AG10803 (cell line): ENCODE data around the gene TMPRSS2.

ENCODE experiments used
- DNase-seq: peaks from one replicate; pipeline ENCODE4 v3.0.0; 2010; ENCODE audit warnings: low read depth
- H3K4me3 ChIP-seq: 2 replicates; pipeline ENCODE4 v1.5.1; 2011; ENCODE audit warnings: mild to moderate bottlenecking, low read length, control low read depth
- CTCF ChIP-seq: conservative IDR thresholded peaks from 2 replicates; pipeline ENCODE4 v1.5.1; 2011; ENCODE audit warnings: mild to moderate bottlenecking, low read length, control low read depth, inconsistent platforms

TMPRSS2 gene

DNA sequence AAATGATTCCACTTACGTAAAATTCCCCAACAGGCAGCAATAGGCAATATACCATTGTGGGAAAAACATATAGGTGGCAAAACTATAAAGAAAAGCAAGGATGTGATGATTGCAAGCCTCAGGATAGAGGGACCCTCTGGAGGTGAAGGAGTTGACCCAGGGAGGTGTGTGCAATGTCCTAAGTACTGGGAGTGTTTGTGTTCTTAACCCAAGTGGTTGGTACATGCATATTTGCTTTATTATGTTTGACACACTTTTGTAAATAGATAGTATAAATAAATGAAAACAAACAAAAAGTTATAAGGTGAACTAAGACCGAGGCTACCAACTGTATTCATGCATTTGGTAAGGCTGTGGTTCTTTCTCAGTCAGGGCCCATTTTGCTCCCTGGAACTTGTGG lies 74.4 kb downstream of the TMPRSS2 start:
- no peak overlapping the region for H3K4me3 ChIP-seq
- TF ChIP-seq CTCF, result no peak
- DNase-seq, result no peak

DNA sequence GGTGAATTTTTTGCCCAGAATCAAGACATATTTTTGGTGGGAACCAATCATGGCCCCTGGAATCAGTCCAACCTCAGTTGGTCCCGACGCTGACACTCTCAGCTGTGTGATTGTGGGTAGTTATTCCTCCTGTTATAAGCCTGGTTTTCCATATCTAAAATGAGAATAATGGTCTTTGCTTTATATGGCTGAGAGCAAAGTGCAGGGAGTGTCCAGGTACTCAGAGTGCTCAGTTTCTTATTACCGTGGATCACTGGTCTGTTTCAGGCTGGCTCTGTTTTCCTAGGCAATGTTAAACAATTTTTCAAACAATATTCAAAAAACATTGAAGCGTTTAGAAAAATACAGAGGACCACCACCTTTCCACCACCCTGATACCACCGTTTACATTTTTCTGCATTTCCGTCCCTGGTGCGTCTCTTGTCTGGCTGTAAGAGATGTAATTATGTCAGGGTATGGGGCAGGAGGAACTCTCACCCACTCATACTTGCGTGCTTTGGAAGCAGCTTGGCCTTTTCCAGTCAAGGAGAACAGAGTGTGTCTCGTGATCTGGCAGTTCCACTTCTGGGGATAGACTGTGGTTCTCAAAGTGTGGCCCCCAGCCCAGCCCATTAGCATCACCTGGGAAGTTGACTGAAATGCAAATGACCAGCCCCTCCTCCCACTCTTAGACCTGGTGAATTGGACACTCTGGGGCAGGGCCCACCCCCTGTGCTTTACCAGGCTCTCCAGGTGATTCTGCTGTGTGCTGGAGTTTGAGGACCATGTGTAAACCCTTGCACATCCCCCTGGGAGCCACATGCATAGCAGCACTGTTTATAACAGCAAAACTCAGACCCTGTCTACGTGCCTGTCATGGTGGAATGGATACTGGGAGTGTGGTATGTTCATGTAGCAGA lies 75.1 kb downstream of the TMPRSS2 start:
- no peak overlapping the region for H3K4me3 ChIP-seq
- no peak for DNase-seq
- no peak for TF ChIP-seq CTCF

- no peak for TF ChIP-seq CTCF
- H3K4me3 ChIP-seq, result no peak overlapping the region
- no peak for DNase-seq
These were observed 76.0 kb downstream of the TMPRSS2 start for GRCh38 chr21:41431788-41432548.

DNA sequence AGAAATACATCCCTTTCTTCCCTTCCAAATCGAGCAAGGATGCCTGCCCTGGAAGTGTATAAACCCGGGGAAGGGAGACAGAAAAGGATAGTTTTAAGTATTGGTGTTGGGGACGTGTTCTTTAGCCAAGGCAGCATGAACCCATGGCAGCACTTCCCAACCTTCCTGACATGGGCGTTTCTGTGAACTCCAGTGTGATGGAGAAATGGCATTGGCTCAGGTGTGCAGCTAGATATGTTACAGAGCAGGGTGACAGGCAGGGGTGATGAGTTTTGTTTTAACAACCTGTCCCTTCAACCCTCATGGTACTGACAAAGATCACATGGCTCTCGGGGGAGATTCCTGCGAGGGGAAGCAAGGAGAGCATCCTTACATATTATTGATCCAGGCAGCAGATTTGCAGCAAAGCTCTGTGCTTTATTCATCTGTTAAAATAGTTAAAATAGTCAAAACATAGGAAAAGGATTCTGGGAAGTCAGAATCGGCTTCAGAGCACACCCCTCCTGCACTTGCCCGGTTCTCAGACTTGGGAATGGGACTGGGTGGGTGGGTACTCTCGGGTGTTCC lies 78.0 kb downstream of the TMPRSS2 start:
- no peak for TF ChIP-seq CTCF
- DNase-seq, result no peak
- H3K4me3 ChIP-seq, result no peak overlapping the region

GRCh38 chr21:41429305-41429704 lies 78.7 kb downstream of the TMPRSS2 start:
- H3K4me3 ChIP-seq, result no peak overlapping the region
- no peak for DNase-seq
- no peak for TF ChIP-seq CTCF

- H3K4me3 ChIP-seq, result no peak overlapping the region
- TF ChIP-seq CTCF, result no peak
- no peak for DNase-seq
These were observed 79.1 kb downstream of the TMPRSS2 start for GRCh38 chr21:41428847-41429246.
